Measurements from ENCODE around the gene ABHD17C.
"Not testable (repeated sequence)": the region's sequence is repeated elsewhere in the genome, so short reads cannot be mapped to it uniquely, and the experiment has no call there.

Gene ABHD17C

DNA sequence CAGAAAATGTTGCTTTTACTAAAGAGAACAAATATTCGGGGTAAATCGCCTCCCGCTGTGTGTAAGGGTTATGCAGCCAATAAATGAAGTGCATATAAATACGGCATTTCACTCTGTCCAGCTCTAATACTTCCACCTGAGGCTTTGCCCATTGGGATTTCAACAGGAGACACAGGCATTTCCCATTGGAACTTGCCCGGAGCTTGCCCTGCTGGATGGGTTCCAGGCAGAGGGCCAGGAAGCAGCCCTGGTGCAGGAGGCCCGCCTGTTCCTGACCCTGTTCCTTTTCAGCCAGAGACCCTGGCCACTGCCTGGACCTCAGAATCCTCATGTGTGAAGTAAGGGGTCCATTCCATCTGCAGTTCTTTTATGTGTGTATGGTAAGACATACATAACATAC is 66.6 kb downstream of the ABHD17C start:
- DNase-seq: no peak

DNA sequence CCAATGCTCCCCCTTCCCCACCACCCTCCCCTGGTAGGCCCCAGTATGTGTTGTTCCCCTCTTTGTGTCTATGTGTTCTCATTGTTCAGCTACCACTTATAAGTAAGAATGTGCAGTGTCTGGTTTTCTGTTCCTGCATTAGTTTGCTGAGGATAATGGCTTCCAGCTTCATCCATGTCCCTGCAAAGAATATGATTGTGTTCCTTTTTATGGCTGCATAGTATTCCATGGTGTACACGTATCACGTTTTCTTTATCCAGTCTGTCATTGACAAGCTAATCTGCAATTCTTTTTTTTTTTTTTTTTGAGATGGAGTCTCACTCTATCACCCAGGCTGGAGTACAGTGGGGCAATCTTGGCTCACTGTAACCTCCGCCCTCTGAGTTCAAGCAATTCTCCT is 68.1 kb downstream of the ABHD17C start:
- not testable (repeated sequence) for DNase-seq

DNA sequence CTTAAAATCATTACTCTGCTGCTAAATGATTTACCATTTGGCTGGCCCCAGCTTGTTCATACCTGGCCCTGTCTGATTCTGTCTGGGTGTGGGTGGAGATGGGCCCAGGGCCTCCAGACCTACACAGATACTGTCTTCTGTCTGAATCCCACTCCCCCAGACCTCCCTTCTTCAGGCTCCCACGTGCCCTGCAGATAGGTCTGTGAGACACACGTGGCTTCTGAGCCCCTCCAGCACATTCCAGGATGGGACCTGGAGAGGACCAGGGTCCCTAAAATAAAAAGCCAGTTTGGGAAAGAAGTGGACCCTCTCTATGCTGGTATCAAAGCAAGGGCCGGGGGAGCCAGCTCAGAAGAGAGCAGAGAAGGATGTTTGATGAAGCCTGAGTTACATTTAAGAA is 69.4 kb downstream of the ABHD17C start:
- no peak for DNase-seq

DNA sequence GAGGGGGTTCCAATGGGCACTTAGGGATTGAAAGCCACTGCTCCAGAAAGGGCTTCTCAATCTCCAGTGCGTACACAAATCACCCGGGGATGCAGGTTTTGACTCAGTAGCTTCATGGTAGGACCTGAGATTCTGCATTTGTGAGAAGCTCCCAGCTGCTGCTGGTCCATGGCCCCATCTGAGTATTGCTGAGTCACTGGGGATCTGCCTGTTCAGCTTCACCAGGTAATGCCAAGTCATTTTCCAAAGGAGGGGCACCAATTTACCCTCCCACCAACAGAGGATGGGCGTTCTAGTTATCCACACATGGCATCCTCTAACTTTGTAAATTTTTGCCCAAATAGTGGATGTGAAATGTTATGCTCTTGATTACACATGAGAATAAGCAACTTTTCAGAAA is 71.2 kb downstream of the ABHD17C start:
- no peak for DNase-seq

DNA sequence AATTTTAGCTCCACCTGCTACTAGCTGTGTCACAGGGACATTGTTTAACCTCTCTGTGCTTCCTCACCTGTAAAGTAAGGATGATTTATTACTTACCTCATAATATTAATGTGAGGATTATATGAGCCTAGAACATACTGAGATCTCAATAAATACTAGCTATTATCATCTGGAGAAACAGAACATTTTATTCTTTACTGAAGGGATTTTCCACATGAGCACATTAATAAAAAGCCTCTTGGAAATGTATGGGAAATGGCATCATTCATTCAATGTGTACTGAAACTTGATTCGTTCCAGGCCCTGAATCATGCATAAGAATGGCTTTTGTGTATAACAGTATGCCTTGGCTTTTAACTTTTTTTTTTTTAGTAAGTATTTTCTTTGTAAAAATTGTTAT is 73.0 kb downstream of the ABHD17C start:
- no peak for DNase-seq

DNA sequence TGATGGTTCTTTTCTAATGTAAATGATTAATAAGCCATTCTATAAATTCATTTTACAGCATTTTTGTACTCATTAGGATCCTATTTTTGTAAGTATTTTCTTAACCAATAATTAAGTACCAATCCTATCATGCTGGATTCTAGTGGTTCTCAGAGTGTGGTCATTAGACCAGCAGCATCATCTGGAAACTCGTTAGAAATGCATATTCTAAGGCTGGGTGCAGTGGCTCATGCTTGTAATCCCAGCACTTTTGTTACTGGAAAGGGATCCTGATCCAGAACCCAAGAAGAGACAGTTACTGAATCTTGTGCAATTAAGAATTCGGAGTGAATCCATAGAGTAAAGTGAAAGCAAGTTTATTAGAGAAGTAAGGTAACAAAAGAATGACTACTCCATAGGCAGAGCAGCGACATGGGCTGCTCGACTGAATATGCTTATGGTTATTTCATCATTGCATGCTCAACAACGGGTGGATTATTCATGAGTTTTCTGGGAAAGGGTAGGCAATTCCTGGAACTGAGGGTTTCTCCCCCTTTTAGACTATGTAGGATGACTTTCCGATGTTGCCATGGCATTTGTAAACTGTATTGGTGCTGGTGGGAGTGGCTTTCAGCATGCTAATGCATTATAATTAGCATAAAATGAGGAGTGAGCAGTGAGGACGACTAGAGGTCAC is 74.2 kb downstream of the ABHD17C start:
- no peak for DNase-seq

DNA sequence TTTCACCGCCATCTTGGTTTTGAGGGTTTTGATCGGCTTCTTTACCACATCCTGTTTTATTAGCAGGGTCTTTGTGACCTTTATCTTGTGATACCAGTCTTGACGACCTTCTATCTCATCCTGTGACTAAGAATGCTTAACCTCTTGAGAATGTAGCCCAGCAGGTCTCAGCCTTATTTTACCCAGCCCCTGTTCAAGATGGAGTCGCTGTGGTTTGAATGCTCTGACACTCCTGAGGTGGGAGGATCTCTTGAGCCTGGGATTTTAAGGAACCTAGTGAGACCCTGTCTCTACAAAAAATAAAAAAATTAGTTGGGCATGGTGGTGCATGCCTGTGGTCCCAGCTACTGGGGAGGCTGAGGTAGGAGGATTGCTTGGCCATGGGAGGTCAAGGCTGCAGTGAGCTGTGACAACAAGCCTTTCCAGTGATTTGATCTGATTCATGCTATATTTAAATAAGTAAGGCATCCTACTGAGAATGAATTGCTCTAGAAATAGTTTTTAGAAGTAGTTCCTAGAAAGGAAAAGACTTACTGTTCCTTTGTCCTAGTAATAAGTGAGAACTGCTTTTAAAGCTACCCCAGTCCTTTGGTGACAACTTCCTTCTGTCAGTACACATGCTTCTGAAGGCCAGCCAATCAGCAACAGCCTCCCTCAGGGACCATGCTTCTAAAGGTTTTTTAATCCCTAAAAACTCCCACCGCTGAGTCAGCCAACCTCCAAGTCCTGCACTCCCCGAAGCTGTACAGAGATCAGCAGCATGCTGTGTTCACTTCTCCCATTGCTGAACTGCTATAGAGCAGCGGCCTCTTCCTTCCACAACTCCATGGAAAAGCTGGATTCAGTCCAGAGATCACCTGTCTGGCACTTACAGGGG is 75.0 kb downstream of the ABHD17C start:
- no peak for DNase-seq

DNA sequence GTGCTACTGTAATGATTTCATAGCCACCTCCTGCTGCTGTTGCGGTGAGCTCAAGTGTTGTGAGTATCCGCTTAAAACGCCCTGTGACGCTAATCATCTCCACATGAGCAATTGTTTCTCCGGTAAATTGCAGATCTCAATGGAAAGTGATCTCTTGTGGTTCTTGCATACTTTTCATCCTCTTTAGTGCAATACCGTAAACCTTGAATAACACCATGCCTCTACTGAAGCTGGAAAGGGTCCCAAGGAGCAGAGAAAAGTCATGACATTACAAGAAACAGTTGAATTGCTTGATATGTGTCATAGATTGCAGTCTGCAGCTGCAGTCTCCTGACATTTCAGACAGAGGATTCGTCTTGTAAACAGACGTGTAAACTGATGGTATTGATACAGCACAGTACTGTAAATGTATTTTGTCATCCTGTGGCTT is 78.0 kb downstream of the ABHD17C start:
- DNase-seq: no peak

DNA sequence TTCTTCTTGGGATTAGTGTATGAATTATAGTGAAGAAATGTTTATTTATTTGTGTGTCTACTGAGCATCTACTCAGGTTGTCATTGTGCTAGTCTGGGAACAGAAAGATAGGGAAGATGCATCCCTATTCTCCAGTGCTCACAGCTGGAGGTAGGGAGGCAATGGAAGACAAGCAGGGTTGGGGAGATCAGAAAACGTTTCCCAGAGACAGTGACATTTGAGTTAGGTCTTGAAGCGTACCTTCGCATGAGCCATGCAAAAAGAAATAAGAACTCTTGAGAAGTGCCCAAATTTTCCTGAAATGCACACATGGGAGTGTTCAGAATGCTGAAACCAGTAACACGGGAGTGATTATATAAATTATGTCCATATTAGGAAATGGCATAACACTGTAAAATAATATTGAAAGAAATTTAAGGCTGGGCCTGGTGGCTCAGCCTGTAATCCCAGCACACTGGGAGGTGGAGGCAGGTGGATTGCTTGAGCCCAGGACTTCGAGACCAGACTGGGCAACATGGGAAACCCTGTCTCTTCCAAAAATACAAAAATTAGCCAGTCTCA is 78.8 kb downstream of the ABHD17C start:
- no peak for DNase-seq

DNA sequence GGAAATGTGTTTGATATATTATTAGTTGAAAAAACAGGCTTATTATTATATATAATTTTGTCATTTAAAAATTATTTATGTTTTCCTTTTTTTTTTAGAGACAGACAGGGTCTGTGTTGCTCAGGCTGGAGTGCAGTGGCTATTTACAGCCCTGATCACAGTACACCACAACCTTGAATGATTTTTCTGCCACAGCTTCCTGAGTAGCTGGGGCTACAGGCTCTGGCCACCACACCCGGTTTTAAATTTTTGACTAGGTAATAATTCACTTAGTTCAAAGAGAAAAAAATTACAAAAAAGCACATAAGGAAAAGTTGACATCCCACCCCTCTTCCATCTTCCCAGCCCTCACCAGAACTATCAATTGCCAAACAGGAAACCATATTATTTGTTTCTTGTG is 79.4 kb downstream of the ABHD17C start:
- DNase-seq: no peak

DNA sequence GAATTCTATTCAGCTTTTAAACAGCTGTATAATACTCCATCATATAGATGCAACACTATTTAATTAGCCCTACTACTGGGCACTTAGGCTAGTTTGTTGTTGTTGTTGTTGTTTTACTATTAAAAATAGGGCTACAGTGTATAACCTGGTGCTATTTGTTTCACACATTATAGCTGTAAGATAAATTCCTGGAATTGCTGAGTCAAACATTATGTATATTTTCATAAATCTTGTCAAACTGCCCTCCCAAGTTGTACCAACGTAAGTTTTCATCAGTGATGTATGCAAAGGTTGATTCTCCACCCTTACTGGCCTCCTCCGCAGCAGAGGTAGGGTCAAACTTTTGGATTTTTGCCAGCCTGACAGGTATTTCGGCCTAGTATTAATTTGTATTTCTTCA is 80.2 kb downstream of the ABHD17C start:
- DNase-seq: no peak

DNA sequence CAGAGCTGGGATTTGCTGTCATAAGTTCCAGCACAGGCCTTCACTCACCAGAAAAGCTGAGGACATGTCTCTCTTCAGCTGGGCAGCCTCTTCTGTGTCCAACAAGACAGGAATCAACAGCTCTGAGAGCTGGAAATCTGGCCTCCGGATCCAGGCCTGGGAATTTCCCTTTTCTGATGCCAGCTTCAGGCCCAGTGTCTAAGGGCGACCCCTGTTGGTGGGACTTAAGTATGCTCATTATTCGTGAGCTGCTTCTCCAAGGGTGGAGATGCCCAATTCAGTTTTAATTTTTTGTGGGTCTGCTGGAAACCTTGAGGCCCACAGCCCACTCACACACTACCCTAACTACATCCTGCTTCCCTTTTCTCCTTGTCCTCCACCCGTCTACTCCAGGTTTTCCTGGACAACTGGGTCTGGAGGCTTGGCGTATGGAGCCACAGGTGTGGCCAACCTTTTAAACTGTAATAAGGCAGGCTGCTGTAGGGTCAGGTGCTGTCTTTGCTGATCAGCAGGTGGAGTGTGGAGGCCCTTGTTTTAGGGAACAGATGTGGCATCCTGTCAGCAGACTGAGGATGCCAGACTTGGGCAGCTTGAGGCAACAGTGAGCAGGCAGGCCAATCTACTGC is 81.4 kb downstream of the ABHD17C start:
- peak in 52 of 58 donors; percentile 8 to 83 (median 46) for DNase-seq

DNA sequence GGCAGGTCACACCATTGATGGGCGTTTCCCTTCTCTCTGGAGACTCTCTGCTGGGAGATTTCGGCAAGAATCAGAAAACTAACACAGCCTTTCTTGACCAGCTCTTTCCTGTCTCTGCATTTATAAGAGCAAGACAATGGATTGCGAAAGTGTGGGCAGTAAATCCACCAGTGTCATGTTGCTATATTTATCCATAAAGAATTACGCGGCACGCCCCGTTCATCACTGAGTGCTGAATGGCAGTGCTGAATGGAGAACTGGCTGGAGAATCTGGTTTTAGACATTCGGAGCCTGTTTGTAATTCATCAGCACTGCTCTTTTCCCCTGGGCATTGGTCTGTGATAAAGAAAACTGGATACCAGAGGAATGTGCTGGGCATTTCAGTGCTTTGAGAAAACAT is 82.0 kb downstream of the ABHD17C start:
- DNase-seq: no peak

DNA sequence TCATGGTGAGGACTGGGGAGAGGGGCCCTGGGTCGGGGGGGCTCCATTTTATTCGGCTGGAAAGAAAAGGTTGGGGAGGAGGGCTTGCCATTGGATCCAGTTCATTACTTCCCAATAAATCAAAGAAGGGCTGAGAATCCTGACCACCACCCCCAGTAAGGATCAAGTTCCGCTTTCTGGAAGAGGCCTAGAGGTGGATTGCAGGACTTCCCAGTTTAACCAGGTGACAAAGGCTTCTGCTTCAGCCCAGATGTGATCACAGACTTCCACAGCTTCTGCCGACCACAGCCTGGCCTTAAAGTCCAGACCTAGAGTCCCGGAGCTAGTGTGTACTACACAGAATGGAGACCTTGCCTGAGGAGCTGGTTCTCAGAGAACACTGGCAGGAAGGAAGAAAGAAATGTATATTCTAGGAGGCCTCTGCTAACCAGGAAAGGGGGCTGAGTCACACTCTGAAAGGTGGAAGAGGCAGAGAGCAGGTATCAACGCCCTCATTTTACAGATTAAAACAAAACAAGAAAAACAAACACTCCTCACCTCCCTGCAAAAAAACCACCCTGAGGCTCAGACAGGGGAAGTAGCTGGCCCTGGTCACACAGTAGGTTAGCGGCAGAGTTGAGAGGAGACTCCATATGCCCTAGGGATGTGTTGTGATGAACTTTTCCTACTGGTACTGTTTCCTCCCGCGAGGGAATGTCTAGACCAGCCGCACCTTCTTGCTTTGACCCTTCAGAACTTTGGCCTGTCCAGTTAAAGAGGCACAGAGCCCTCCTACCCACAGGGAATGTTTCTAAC is 82.9 kb downstream of the ABHD17C start:
- DNase-seq: no peak

DNA sequence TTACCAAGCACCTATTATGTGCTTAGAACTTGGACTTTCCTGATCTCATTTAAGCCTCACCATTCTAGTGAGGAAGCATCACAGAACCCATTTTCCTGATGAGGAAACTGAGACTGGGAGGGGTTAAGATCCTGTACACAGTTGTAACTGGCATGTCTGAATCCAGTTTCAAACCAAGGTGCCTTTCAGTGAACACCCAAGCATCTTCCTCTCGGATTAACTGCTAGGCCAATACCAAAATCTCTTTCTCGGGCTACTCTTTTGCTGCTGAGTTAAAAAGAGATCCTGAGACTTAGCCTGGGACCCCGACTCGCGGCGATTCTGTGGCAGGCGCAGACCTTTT is 83.5 kb downstream of the ABHD17C start:
- no peak for DNase-seq

DNA sequence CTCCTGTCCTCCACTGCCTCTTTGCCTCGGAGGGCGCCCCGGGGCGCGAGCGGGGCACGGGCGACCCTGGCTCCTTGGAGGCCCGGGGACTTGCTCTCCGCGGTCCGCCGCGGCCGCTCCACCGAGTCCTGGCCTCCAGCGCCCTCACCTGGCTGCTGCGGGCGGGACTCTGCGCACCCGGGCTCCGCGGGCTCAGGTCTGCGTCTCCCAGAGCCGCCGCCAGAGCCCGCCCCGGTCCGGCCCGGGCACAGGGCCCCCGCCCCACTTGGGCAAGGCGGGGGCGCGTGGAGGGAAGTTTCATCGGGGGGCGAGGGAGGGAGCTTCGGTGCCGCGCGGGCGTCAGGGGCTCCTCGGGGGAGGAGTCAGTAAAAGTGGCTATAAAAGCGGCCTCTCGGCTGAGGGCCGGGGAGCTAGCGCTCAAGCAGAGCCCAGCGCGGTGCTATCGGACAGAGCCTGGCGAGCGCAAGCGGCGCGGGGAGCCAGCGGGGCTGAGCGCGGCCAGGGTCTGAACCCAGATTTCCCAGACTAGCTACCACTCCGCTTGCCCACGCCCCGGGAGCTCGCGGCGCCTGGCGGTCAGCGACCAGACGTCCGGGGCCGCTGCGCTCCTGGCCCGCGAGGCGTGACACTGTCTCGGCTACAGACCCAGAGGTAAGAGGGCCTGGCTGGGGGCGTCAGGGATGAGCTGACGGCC is 84.0 kb downstream of the ABHD17C start, which contains the start of gene CEMIP:
TSS of gene CEMIP (plus strand) at position 407 of the 694 bp plus-strand sequence. CDS start 94,510 bp downstream, outside the sequence.
- DNase-seq: peak in 55 of 58 donors; percentile 9 to 81 (median 56)

DNA sequence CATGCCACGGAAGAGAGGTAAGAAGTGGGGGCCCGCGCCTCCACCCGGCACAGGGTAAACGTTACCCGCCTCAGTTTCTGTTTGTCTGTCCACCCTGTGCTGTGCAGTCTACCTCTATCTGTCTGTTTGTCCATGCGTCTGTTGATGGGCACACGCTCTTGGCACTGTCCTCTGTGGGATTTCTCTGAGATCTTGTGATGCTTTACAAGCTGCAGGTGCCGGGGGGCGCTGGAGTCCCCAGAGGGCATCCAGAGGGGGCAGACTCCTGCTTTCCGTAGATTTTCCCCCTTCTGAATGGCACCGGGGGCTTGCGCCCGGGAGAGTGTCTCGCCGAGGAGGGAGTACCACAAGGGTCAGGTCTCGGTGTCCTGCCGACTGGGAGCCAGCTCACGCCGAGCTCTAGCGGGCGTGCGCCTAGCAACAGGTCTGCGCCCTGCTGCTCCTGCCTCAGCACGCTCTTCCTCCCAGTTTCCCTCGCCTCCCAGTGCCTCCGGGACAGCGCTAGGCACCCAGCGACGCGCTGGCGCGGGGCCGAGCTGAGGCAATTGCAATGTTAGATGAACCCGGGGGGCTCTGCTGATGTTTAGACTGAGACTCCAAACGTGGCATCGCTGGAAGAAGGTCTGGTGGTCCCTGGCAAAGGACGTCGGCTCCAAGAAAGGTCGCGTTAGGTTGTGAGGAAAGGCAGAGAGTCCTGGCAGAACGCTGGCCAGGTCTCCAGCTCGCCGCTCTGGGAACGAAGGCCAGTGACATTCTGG is 84.7 kb downstream of the ABHD17C start:
- peak in 8 of 58 donors; percentile 4 to 29 (median 18) for DNase-seq

DNA sequence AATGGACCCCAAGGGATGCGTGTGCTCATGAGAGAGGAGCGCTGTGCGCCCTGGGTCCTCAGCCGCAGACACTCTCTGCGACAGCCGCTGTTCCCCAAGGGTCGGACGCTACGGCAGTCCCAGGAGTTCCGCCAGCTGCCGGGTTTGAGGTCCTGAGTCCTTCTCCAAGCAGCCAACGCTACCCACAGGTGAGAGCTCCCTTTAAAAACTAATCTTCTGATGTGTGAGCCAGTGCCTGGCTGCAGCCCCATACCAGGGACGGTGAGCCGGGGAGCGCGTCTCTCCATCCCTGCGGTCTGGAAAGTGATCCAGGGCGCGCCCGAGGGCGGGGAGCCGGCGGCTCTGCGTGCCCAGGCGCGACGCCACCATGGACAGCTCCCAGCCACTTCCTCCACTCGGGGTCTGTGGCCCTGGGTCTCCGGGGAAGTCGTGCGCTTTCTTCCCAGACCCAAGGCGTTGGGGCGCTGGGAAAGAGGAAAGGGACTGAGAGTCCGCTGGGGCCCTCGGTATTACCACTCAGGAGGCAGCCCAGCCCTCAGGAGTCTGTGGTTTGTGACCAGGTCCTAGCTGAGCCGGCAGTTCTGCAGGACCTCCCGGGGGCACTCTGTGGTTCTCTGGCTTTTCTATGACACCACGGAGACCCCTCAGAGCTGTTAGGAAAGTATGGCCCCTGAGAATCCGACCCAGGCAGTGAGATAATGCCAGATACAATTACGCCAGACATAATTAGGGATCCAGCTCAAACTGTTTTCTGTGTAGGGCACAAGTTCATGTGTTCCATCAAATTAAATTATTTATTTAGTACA is 85.5 kb downstream of the ABHD17C start:
- peak in 2 of 58 donors; percentile 13 to 39 for DNase-seq

DNA sequence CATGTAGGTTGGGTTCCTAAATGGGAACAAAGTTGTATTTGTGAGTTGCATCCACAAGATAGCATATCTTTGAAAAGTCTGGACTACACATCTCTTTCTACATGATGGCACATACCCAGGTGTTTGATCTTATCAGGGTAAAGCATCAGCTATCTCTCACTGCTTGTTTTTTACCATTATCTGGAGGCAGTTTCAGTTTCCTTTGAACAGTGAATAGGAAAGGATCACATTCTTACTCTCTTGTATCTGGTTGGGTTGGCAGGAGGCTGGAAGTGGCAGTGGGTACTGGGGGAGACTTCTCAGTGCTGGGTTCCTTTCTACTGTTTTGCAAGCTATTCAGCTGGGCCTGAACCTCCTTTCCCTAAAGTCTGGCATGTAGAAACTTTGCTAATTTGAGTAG is 88.2 kb downstream of the ABHD17C start:
- DNase-seq: no peak

Measured in anterior cingulate cortex (tissue), 58 donors.